ENCODE data around the gene FGF14. TPM values are rescaled to one million over a fixed set of nuclear protein-coding genes. Genes with fewer than 3 reads are reported as not detected.

Gene FGF14
- total RNA-seq, 2 experiments from 2014 or later: not detected

DNA sequence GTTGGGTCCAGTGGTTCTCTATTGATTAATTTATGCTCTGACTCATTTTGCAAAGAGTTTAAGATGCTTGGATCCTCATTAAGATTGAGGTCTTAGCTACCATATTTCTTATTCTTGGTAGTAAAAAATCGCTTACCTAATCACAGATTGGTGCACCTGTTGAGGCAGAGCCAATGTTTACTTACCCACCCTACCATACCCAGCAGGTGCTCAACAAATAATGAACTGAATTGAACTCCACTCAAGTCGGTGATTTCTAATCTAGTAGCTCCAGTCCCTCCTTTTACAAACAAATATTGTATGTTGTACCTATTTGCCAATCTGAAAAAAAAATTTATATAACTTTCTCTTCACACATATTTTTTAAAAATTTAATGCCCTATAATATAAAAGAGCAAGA, 361.0 kb downstream of the FGF14 start:
- no peak for DNase-seq

DNA sequence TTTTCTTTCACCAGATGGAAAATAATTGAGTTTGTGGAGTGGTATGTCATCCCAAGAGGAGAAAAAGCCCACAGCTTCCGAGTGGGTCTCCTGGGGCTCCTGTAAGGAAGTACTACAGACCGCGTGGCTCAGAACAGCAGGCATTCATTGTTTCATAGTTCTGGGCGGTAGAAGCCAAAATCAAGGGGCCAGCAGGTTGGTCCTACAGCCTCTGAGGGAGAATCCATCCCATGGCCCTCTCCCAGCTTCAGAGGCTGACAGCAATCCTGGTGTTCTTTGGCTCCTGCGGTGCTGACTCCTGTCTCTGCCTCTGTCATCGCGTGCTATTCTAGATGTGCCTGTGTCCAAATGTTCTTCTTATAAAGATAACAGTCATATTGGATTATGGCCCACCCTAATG, 362.6 kb downstream of the FGF14 start:
- POLR2A ChIA-PET: interaction anchor here (0.5 kb wide), 1 partner anchor 592 kb away, joined by 3 read pairs; no protein-coding TSS in a partner anchor
- peaks cover 2% of the 10 kb centered on the region for H3K9me3 Mint-ChIP-seq
- H3K4me3 Mint-ChIP-seq: no peak overlapping the region
- no peaks in the 10 kb centered on the region for H3K4me1 Mint-ChIP-seq
- CTCF ChIA-PET: no interaction called here
- H3K36me3 Mint-ChIP-seq (ENCODE audit: low read depth): no peaks in the 10 kb centered on the region
- no peak overlapping the region for H3K27ac Mint-ChIP-seq
- no peak for DNase-seq
- H3K27me3 Mint-ChIP-seq: no peaks in the 10 kb centered on the region

More for the DNA sequence above, 361.0 kb downstream of the FGF14 start:
- Mint-ChIP-seq H3K9me3 (peaks cover 2% of the 10 kb centered on the region), H3K27ac (no peak overlapping the region), H3K4me1 (no peaks in the 10 kb centered on the region), H3K27me3 (no peaks in the 10 kb centered on the region), H3K4me3 (no peak overlapping the region), H3K36me3 (ENCODE audit: low read depth) (no peaks in the 10 kb centered on the region)
- CTCF ChIA-PET: no interaction called here
- POLR2A ChIA-PET: no interaction called here

DNA sequence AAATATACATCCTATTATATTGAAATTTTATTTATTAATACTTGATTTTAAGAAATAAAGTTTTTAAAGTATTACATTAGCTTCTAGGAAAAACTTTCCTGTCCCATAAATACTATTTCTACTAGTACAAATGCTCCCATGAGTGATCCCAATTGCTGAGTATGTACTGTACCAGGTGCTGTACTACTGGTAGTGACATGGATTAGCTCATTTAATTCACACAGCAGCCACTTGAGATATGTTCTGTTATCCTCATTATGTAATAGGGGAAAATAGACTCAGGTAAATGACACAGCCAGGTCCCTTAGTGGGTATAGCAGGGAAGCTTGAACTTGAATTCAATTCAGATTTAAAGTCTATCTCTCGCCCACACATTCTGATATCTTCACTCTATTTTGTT, 363.1 kb downstream of the FGF14 start:
- ChIA-PET POLR2A (interaction anchor here (0.5 kb wide), 1 partner anchor 592 kb away, joined by 3 read pairs; no protein-coding TSS in a partner anchor), CTCF (no interaction called here)
- H3K9me3 Mint-ChIP-seq: peaks cover 2% of the 10 kb centered on the region
- DNase-seq: no peak
- H3K4me3 Mint-ChIP-seq: no peak overlapping the region
- no peaks in the 10 kb centered on the region for H3K36me3 Mint-ChIP-seq (ENCODE audit: low read depth)
- no peaks in the 10 kb centered on the region for H3K4me1 Mint-ChIP-seq
- H3K27ac Mint-ChIP-seq: no peak overlapping the region
- no peaks in the 10 kb centered on the region for H3K27me3 Mint-ChIP-seq

DNA sequence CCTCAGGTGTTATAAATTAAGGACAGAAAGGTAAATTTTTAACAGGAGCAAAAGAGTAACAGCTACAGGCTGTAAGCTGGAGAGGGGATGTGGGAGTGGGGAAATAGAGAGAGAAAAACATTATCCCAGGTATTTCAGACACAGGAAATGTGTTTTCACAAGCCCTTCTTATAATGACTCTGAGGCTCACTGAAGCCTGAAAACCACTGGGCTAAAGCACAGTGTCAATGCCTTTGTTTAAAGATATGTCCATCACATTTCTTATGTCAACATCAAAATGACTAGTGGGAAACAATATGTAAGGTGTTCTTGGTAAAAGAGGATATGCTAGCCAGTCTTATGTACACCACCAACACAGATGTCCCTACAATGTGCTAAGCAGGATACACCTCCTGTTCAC, 365.9 kb downstream of the FGF14 start:
- Mint-ChIP-seq H3K27me3 (no peaks in the 10 kb centered on the region), H3K9me3 (peaks cover 2% of the 10 kb centered on the region)
- no peak for DNase-seq

DNA sequence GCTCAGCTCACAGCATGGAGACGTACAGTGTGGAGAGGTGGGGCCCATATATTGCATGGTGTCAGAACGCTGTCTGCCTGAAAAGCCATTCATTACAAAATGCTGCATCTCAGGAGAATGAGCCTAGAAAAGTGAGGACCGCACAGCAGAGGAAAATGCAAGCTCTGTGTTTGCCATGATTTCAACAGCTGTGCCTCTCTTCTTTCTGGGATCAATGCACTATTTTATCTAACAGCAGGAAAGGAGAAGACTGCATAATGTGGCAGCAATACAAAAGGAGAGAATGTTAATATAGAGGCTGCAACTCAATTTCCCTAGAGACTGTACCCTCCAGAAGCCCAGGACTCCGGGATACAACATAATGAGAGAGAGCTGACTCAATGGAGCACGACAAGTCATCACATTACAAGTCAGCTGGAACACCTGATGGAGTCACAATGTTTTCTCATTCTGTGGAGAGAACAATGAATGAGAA, 368.0 kb downstream of the FGF14 start:
- H3K36me3 Mint-ChIP-seq (ENCODE audit: low read depth): no peaks in the 10 kb centered on the region
- no peaks in the 10 kb centered on the region for H3K4me1 Mint-ChIP-seq
- no peak overlapping the region for H3K27ac Mint-ChIP-seq
- POLR2A ChIA-PET: no interaction called here
- H3K27me3 Mint-ChIP-seq: no peaks in the 10 kb centered on the region
- no peaks in the 10 kb centered on the region for H3K9me3 Mint-ChIP-seq
- DNase-seq: no peak
- no peak overlapping the region for H3K4me3 Mint-ChIP-seq
- CTCF ChIA-PET: no interaction called here

More for the DNA sequence above, 365.9 kb downstream of the FGF14 start:
- Mint-ChIP-seq H3K27ac (no peak overlapping the region), H3K4me3 (no peak overlapping the region), H3K36me3 (ENCODE audit: low read depth) (no peaks in the 10 kb centered on the region), H3K4me1 (no peaks in the 10 kb centered on the region)
- POLR2A ChIA-PET: no interaction called here
- CTCF ChIA-PET: no interaction called here

DNA sequence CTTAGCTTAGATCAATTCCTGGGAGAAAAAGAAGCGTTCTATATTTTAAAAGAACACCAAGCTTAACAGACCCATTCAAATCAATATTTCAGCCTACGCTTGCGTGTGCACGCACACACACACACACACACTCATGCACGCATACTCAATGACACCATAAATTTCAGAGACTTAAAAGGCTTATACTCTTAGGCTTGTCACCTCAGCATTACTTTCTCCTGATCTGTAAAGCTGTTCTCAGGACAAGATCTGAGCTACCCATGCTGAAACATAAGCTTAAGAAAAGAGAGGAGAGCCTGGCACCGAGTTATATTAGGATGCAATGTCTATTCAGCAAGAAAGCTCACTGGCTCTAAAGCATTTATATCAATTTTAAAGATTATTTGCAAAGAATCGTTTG, 368.5 kb downstream of the FGF14 start:
- Mint-ChIP-seq H3K27me3 (no peaks in the 10 kb centered on the region), H3K36me3 (ENCODE audit: low read depth) (no peaks in the 10 kb centered on the region), H3K9me3 (no peaks in the 10 kb centered on the region), H3K27ac (no peak overlapping the region), H3K4me1 (no peaks in the 10 kb centered on the region), H3K4me3 (no peak overlapping the region)
- DNase-seq: no peak
- ChIA-PET CTCF (no interaction called here), POLR2A (no interaction called here)

DNA sequence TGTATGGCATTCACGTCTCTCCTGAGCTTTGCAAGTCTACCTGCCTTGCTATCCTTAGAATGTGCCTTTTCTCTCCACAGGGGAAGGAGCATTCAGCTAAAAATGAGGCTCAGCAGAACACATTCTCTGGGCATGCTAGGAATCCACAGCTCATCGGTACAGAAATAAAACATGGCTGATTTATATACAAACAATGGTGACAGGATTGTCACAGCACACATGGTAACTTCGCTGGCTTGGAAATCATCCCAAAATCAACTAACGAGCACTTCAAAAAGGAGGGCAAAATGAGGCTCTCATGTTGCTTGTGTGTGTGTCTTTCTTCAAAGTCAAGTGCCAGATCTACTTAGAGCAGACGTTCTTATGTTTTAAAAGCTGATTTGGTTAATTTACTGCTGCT, 373.0 kb downstream of the FGF14 start:
- no peaks in the 10 kb centered on the region for H3K4me1 Mint-ChIP-seq
- H3K9me3 Mint-ChIP-seq: no peaks in the 10 kb centered on the region
- POLR2A ChIA-PET: no interaction called here
- DNase-seq: no peak
- no peak overlapping the region for H3K27ac Mint-ChIP-seq
- CTCF ChIA-PET: no interaction called here
- no peaks in the 10 kb centered on the region for H3K36me3 Mint-ChIP-seq (ENCODE audit: low read depth)
- no peak overlapping the region for H3K4me3 Mint-ChIP-seq
- H3K27me3 Mint-ChIP-seq: no peaks in the 10 kb centered on the region

DNA sequence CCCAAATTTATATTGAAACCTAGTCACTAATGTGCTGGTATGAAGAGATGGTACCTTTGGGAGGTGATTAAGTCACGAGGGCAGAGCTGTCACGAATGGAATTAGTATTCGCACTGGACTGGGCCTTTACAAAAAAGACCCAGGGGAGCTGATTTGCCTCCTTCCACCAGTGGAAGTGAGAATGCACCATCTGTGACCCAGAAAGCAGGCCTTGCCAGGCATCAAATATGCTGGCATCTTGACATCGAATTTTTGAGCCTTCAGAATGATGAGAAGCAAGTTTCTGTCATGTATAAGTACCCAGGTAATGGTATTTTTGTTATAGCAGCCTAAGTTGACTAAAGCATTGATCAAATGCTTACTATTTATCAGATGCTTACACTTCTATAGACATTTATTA, 373.6 kb downstream of the FGF14 start:
- Mint-ChIP-seq H3K4me1 (no peaks in the 10 kb centered on the region), H3K27ac (no peak overlapping the region), H3K9me3 (no peaks in the 10 kb centered on the region), H3K36me3 (ENCODE audit: low read depth) (no peaks in the 10 kb centered on the region), H3K4me3 (no peak overlapping the region), H3K27me3 (no peaks in the 10 kb centered on the region)
- CTCF ChIA-PET: no interaction called here
- POLR2A ChIA-PET: no interaction called here
- no peak for DNase-seq

DNA sequence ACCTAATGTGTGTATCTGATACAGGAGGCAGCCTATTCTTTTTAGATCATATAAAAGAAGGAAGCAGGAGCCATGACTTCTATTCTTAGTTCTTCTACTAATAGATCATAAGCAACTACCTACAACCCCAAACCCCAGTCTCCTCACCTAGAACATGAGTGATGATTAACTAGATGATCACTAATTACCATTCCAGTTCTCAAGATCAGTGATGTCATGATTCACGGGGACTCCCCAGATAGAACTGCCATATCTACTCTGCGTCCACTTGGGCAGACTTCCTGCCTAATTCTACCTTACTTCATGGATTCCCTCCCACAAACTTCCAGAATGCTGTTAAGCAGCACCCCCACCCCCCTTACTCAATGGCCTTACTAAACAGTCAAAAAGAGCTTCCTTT, 380.1 kb downstream of the FGF14 start:
- Mint-ChIP-seq H3K4me1 (no peaks in the 10 kb centered on the region), H3K27ac (no peak overlapping the region), H3K9me3 (peaks cover 9% of the 10 kb centered on the region), H3K27me3 (no peaks in the 10 kb centered on the region), H3K36me3 (ENCODE audit: low read depth) (no peaks in the 10 kb centered on the region), H3K4me3 (no peak overlapping the region)
- CTCF ChIA-PET: no interaction called here
- no peak for DNase-seq
- POLR2A ChIA-PET: no interaction called here

DNA sequence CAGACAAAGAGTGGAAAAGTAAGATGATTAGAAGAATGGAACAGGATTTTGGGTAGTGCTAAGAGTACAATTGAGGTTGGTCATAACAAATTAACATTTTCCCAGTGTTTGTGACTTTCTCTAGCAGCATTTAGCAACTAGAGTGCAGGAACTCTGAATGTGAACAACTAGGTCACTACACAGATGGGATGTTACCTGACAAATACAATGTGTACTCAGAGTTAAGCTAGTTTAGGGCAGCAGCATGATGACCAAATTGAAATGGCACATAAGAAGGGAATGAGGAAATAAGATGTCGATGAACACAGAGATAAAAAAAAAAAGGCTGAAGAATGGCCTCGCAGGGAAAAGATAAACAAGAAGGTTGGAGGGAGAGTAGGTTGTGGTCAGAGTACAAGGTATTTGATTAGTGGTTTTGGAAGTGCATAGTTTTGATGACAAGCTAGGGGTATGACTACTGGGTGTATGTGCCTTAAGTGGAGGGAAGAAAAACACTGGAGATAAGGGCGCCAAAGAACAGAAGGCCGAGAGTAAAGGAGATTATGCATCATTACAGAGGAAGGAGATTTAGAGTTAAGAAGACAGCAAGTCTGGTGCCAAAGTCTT, 381.1 kb downstream of the FGF14 start:
- ChIA-PET POLR2A (no interaction called here), CTCF (no interaction called here)
- Mint-ChIP-seq H3K4me1 (no peaks in the 10 kb centered on the region), H3K4me3 (no peak overlapping the region), H3K9me3 (peaks cover 9% of the 10 kb centered on the region), H3K27me3 (no peaks in the 10 kb centered on the region), H3K27ac (no peak overlapping the region), H3K36me3 (ENCODE audit: low read depth) (no peaks in the 10 kb centered on the region)
- no peak for DNase-seq

DNA sequence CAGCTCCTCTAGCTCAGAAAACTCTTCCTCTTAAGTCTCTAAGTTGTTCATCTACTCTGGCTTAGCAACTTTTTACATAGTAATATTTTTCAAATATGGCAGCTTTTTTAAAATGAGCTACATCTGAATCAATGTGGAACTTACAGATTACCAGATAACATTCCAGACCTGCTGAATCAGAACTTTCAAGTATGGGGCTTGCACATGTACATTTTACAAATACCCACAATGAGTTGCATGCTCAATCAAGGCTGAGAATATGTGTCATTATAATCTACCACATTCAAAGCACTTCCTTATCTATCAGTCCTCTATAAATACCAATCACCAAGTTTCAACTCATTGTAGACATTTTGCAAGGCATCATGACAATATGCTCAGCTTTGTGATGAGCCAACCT, 383.1 kb downstream of the FGF14 start:
- Mint-ChIP-seq H3K27me3 (no peaks in the 10 kb centered on the region), H3K36me3 (ENCODE audit: low read depth) (no peaks in the 10 kb centered on the region), H3K9me3 (peaks cover 9% of the 10 kb centered on the region), H3K4me3 (no peak overlapping the region), H3K27ac (no peak overlapping the region), H3K4me1 (no peaks in the 10 kb centered on the region)
- DNase-seq: no peak
- ChIA-PET POLR2A (no interaction called here), CTCF (interaction anchor here (1.7 kb wide), 1 partner anchor 9 kb away, joined by 4 read pairs; no protein-coding TSS in a partner anchor)

DNA sequence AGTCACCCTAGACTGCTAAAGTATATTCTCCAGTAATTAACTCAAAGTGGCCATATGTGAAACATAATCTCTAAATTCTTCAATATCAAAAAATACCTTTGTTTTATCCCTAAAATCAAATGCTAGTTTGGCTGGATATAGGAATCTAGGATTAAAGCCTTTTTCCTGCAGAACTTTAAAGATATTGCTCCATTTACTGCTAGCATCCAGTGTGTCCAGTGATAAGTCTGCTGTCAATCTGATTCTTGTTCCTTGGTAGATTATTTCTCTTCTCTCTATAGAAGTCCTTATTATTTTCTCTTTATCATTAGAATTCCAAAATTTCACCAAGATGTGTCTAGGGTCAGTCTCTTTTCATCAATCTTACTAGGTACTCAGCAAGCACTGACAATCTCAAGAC, 384.6 kb downstream of the FGF14 start:
- no peaks in the 10 kb centered on the region for H3K27me3 Mint-ChIP-seq
- H3K27ac Mint-ChIP-seq: no peak overlapping the region
- DNase-seq: no peak
- H3K4me3 Mint-ChIP-seq: no peak overlapping the region
- no peaks in the 10 kb centered on the region for H3K36me3 Mint-ChIP-seq (ENCODE audit: low read depth)
- no peaks in the 10 kb centered on the region for H3K4me1 Mint-ChIP-seq
- peaks cover 9% of the 10 kb centered on the region for H3K9me3 Mint-ChIP-seq
- CTCF ChIA-PET: no interaction called here
- POLR2A ChIA-PET: no interaction called here

DNA sequence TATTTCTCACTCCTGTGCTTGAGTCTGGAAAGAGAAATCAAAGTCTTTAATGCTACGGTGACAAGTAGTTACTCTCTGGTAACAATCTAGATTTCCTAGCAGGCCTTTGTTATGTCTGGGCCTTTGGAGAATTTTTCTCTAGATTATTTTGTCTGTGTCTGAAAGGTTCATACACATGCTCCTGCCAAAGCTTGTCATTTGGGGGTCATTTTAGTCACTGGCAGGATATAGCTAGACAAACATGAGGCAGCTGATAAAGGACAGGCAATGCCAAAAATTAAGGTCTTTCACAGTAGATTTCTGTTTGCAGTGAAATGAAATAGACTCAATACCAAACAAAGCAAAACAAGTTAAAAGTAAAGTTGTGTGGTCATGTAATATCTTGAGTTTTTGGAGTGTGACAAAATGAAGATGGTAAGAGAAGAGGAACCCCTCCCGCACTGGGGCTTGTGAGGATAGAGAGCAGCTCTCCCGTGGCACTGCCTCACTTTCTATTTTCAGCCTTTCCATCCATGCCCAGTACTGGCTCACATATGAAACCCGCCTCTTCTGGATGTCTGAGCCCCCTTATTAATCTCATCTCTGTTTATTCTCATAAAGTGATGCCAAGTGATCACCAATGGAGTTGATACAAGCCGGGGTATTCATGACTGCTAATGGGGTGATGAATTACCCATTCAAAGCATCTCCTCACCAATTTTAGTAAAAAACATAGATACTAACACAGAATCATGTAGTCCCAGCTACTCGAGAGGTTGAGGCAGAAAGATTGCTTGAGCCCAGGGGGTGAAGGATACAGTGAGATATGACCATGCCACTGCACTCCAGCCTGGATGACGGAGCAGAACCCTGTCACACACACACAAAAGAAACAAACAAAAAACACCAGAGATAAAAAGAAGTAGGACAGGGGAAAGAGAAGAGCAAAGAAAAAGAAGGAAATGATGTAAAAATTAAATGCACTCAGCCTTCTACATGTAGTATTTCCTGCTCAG, 389.3 kb downstream of the FGF14 start:
- Mint-ChIP-seq H3K27ac (no peak overlapping the region), H3K4me3 (no peak overlapping the region), H3K9me3 (peaks cover under 1% of the 10 kb centered on the region), H3K4me1 (no peaks in the 10 kb centered on the region), H3K36me3 (ENCODE audit: low read depth) (no peaks in the 10 kb centered on the region), H3K27me3 (no peaks in the 10 kb centered on the region)
- ChIA-PET POLR2A (no interaction called here), CTCF (no interaction called here)
- no peak for DNase-seq

Data from activated CD4-positive, alpha-beta T cell treated with anti-CD3 and anti-CD28 coated beads, Interleukin-2, amount 10 ng/mL, durations not matched to agents 7 days and 5 days (primary cell).